OCI-LY7 (cell line): ENCODE measurements around the gene FHL1.

ENCODE experiments used
- CTCF ChIP-seq: fragments of 200-600 bp; sonication (generic); conservative IDR thresholded peaks from 2 replicates; pipeline ENCODE4 v1.5.1; 2014; ENCODE audit warnings: mild to moderate bottlenecking, antibody characterized with exemption, low read length, moderate library complexity, mixed read lengths
- EZH2phosphoT487 ChIP-seq: fragments of 200-600 bp; sonication (generic); IDR thresholded peaks from 2 replicates; pipeline ENCODE4 v1.6.1; 2018; ENCODE audit warnings: low read depth, borderline replicate concordance, mild to moderate bottlenecking, mixed run types, antibody characterized with exemption, low read length, moderate library complexity, mixed read lengths

GRCh38 chrX:136256026-136256425, 108.7 kb downstream of the FHL1 start:
- TF ChIP-seq CTCF (no peak), EZH2phosphoT487 (no peak)
